SK-N-MC (cell line): ENCODE measurements around the gene RBFA.

Source experiments
- DNase-seq: peaks from one replicate; pipeline ENCODE4 v3.0.0-alpha.2; 2011; ENCODE audit warnings: low read depth, low spot score
- H3K27ac ChIP-seq: fragments of 200-600 bp; sonication (generic); 2 replicates; pipeline ENCODE4 v1.5.1; 2016; ENCODE audit warnings: mixed run types
- H3K36me3 ChIP-seq: fragments of 200-600 bp; sonication (generic); 2 replicates; pipeline ENCODE4 v1.6.1; 2017; ENCODE audit warnings: antibody characterized with exemption, low read length, mixed read lengths; ENCODE audit not compliant: insufficient read depth
- H3K4me3 ChIP-seq: fragments of 200-600 bp; sonication (generic); 2 replicates; pipeline ENCODE4 v1.5.1; 2016
- H3K9ac ChIP-seq: fragments of 200-600 bp; sonication (generic); 2 replicates; pipeline ENCODE4 v1.8.0; 2017; ENCODE audit warnings: mixed run types, mixed read lengths; ENCODE audit not compliant: insufficient read length
- H3K9me3 ChIP-seq: fragments of 200-600 bp; sonication (generic); 2 replicates; pipeline ENCODE4 v1.6.1; 2017; ENCODE audit warnings: low read depth, mild to moderate bottlenecking, antibody characterized with exemption, low read length, moderate library complexity, mixed read lengths
- EZH2 ChIP-seq: fragments of 200-600 bp; sonication (generic); IDR thresholded peaks from one replicate; pipeline ENCODE4 v1.6.1; 2017; ENCODE audit warnings: antibody characterized with exemption
- FOXP2 ChIP-seq: optimal IDR thresholded peaks from 2 replicates; pipeline ENCODE3; 2011; ENCODE audit warnings: mild to moderate bottlenecking, moderate library complexity; ENCODE audit not compliant: insufficient read depth; ENCODE audit errors: extremely low read length, control extremely low read depth
- POLR2AphosphoS5 ChIP-seq: IDR thresholded peaks from 2 replicates; pipeline ENCODE4 v1.6.1; 2012; ENCODE audit warnings: mild to moderate bottlenecking, low read depth, low read length, borderline replicate concordance

RBFA gene

GRCh38 chr18:80037869-80038630, 3.8 kb downstream of the RBFA start:
- DNase-seq: no peak
- TF ChIP-seq POLR2AphosphoS5 (no peak), FOXP2 (no peak), EZH2 (no peak)
- Histone ChIP-seq H3K9me3 (no peaks in the 10 kb centered on the region), H3K27ac (no peak overlapping the region), H3K36me3 (no peaks in the 10 kb centered on the region; the same call in 1 of the 2 replicates), H3K9ac (no peak overlapping the region), H3K4me3 (no peak overlapping the region)

- Histone ChIP-seq H3K27ac (no peak overlapping the region), H3K4me3 (no peak overlapping the region), H3K9ac (no peak overlapping the region), H3K36me3 (no peaks in the 10 kb centered on the region; the same call in 1 of the 2 replicates), H3K9me3 (no peaks in the 10 kb centered on the region)
- TF ChIP-seq EZH2 (no peak), POLR2AphosphoS5 (no peak), FOXP2 (no peak)
- no peak for DNase-seq
Observed at GRCh38 chr18:80040515-80040914, 6.3 kb downstream of the RBFA start.

- DNase-seq: no peak
- Histone ChIP-seq H3K9me3 (no peaks in the 10 kb centered on the region), H3K4me3 (no peak overlapping the region), H3K36me3 (no peaks in the 10 kb centered on the region; the same call in 1 of the 2 replicates), H3K27ac (no peak overlapping the region), H3K9ac (no peak overlapping the region)
- TF ChIP-seq POLR2AphosphoS5 (no peak), FOXP2 (no peak), EZH2 (no peak)
Observed at GRCh38 chr18:80041424-80041823, 7.2 kb downstream of the RBFA start.

- Histone ChIP-seq H3K36me3 (no peaks in the 10 kb centered on the region; the same call in 1 of the 2 replicates), H3K9ac (no peak overlapping the region), H3K4me3 (no peak overlapping the region), H3K9me3 (no peaks in the 10 kb centered on the region), H3K27ac (no peak overlapping the region)
- TF ChIP-seq POLR2AphosphoS5 (no peak), FOXP2 (no peak), EZH2 (no peak)
- DNase-seq: no peak
Observed at GRCh38 chr18:80042785-80043184, 8.6 kb downstream of the RBFA start.

GRCh38 chr18:80044072-80044471, 9.8 kb downstream of the RBFA start:
- no peak overlapping the region for H3K9ac ChIP-seq
- DNase-seq: no peak
- H3K36me3 ChIP-seq: no peaks in the 10 kb centered on the region

GRCh38 chr18:80046011-80046410, 11.8 kb downstream of the RBFA start:
- no peak for DNase-seq
- Histone ChIP-seq H3K9me3 (no peaks in the 10 kb centered on the region), H3K4me3 (no peak overlapping the region), H3K27ac (no peak overlapping the region), H3K9ac (no peak overlapping the region), H3K36me3 (no peaks in the 10 kb centered on the region; the same call in 1 of the 2 replicates)
- TF ChIP-seq FOXP2: no peak
- TF ChIP-seq EZH2: no peak
- no peak for TF ChIP-seq POLR2AphosphoS5

More at GRCh38 chr18:80044072-80044471, 9.8 kb downstream of the RBFA start:
- TF ChIP-seq EZH2 (no peak), POLR2AphosphoS5 (no peak), FOXP2 (no peak)
- H3K27ac ChIP-seq: no peak overlapping the region
- no peaks in the 10 kb centered on the region for H3K9me3 ChIP-seq
- H3K4me3 ChIP-seq: no peak overlapping the region

GRCh38 chr18:80046431-80046830, 12.2 kb downstream of the RBFA start:
- no peak overlapping the region for H3K4me3 ChIP-seq
- H3K36me3 ChIP-seq: no peaks in the 10 kb centered on the region; the same call in 1 of the 2 replicates

GRCh38 chr18:80046961-80047541, 12.8 kb downstream of the RBFA start:
- TF ChIP-seq FOXP2 (no peak), EZH2 (no peak), POLR2AphosphoS5 (no peak)
- DNase-seq: no peak
- Histone ChIP-seq H3K9ac (no peak overlapping the region), H3K4me3 (no peak overlapping the region), H3K9me3 (no peaks in the 10 kb centered on the region), H3K36me3 (no peaks in the 10 kb centered on the region; the same call in 1 of the 2 replicates), H3K27ac (no peak overlapping the region)

More at GRCh38 chr18:80046431-80046830, 12.2 kb downstream of the RBFA start:
- no peak for TF ChIP-seq POLR2AphosphoS5
- TF ChIP-seq FOXP2: no peak
- no peak for TF ChIP-seq EZH2
- no peak overlapping the region for H3K9ac ChIP-seq
- no peaks in the 10 kb centered on the region for H3K9me3 ChIP-seq
- no peak for DNase-seq
- no peak overlapping the region for H3K27ac ChIP-seq

GRCh38 chr18:80050797-80051196, 16.6 kb downstream of the RBFA start:
- Histone ChIP-seq H3K9me3 (no peaks in the 10 kb centered on the region), H3K4me3 (no peak overlapping the region), H3K27ac (no peak overlapping the region), H3K36me3 (no peaks in the 10 kb centered on the region; the same call in 1 of the 2 replicates), H3K9ac (no peak overlapping the region)
- TF ChIP-seq EZH2 (no peak), POLR2AphosphoS5 (no peak), FOXP2 (no peak)
- DNase-seq: no peak
